HG03354 (cell line): ENCODE results near the gene SLC27A6.
"Not testable (repeated sequence)": the region's sequence is repeated elsewhere in the genome, so short reads cannot be mapped to it uniquely, and the experiment has no call there.

Experiments
- ATAC-seq: cut with Tn5 transposase; IDR thresholded peaks from one replicate; pipeline ENCODE4 v1.9.1; 2021; ENCODE audit warnings: mild to moderate bottlenecking; ENCODE audit not compliant: unreplicated experiment, poor library complexity, severe bottlenecking

SLC27A6 gene

DNA sequence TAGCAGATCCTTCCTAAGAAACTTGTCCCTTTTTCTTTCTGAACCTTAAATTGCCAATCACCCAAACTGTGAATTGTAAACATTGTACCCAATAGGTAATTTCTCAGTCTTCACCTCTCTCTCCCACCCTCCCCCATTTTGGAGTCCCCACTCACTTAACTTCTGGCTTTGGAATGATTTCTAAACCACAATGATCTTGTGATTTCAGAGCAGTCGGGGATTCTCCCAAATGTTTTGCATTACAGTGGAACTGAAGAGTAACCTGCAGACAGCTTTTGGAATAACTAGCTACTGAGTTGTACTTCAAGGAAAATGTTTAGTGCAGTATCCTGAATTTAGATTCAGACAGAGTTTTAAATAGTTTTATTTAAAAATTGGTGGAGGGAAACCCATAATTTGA is 19.2 kb downstream of the SLC27A6 start:
- ATAC-seq: no peak

DNA sequence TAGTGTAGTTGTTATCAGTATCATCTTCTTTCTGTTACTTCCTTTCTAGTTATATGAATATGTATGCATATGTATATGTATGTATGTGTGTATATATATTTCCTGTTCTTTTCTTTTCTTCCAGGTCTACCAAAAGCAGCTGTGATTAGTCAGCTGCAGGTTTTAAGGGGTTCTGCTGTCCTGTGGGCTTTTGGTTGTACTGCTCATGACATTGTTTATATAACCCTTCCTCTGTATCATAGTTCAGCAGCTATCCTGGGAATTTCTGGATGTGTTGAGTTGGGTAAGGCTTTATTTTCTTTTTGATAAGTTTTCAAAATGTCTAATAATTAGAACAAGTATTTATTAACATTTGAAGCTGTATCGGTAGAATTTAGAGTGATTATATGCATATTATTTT is 23.2 kb downstream of the SLC27A6 start:
- ATAC-seq: no peak

DNA sequence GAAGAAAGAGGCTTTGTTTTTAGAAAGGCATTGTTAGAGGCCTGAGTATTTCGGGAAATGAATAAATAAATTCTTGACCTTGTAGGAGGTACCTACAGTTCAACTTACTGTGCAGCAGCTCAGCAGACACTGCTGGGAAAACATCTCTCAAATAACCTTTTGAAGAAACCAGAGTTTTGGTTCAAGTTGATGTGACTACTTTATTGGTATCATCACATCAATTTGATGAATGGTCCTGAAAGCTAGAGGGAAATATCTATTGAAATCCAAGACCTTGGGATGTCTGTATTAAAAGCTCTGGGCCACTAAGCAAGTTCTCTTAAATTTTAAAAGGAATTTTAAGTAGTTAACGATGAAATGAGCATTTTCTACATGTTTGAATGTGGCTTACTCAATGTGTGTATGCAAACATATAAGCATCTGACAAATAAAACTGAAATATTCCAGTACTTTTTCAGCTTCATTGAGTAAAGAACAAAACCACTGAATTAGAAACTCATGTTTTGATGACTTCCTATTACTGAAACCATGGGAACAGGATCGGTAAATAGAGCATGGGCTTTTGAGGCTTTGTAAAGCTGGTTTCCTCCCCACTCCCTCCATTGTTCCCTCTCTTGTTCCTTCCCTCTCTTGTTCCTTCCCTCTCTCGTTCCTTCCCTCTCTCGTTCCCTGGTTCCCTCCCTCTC is 36.7 kb downstream of the SLC27A6 start:
- ATAC-seq: no peak

DNA sequence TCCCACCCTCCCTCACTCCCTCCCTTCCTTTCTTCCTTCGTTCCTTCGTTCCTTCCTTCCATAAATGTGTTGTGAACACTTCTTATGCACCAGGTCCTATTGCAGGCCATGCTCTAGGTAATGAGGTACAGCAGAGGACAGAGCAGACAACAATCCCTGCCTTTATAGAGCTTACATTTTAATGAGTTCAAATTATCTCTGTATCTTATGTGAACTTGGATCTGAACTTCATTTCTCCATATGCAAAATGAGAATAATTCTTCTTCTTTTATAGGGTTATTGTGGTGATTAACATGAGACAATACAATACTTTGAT is 37.2 kb downstream of the SLC27A6 start:
- no peak for ATAC-seq

DNA sequence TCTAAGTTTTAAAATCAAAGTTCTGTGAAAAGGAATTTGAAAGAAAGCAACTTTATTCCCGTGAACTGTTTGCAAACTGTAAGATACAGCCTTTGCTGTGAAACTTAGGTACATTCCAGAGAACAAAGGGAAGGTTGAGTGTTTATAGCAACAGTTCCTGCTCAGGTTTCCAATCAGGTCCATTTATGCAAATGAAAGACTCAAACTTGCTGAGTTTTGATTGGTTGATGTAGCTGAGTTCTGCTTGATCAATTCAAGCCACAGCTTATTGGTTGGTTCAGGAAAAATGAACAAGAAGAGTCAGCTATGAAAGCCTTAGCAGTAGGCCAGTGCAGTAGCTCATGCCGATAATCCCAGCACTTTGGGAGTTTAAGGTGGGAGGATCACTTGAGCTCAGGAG is 37.9 kb downstream of the SLC27A6 start:
- no peak for ATAC-seq

DNA sequence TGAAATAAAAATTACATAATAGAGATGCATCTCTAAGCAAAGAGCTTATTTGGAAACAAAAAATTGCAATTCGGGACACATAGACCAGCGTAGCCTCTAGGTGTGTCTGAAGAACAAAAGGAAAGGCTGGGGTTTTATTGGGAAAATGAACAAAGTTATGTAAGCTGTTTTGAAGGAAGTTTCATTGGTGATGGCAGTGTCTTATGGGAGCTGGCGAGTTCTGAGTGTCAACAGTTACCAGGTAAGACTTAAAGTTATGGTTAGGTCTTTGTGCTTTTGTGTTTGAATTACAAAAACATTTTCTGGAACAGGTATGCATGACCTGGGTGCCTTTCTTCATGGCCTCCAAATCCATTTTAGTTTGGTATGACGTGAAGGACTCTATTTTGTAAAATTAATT is 48.9 kb downstream of the SLC27A6 start:
- no peak for ATAC-seq

DNA sequence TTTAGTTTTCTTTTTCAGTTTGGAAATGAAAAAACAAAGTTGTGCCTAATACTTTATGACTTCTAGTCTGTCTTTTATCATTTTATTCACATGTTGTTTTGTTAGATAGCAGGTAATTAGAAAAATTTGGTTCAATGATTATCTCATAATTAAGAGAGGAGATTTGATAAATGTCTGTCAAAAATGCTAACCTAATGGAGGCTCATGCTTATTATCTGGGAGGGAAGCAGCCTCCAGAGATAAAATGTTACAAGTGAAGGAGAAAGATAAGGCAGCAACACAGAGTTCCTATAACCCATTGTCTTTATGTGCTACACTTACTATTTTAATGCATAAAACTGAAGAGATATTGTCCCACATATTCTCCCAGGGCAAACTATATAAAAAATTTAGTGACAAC is 53.5 kb downstream of the SLC27A6 start:
- ATAC-seq: no peak

DNA sequence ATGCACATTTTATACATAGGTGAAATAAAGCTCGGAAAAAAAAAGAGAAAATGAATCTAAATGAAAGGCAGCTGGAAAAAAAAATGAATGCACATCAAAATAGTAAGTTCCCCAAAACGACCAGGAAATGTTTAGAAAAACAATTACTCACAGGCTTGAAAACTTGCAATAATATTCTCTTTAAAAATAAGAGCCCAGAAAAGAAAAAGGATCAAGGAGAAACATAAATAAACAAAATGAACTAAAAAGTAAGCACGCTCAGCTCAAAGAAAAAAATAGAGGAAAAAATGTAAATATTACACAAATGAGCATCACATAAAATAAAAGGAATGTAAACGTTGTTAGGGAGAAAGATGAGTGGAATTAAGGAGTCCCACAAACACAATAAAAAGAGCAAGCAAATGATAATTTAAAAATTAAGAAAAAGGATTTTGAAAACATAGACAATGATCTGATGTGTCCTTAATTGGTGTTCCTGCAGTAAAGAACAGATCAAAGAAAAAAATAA is 54.2 kb downstream of the SLC27A6 start:
- no peak for ATAC-seq

DNA sequence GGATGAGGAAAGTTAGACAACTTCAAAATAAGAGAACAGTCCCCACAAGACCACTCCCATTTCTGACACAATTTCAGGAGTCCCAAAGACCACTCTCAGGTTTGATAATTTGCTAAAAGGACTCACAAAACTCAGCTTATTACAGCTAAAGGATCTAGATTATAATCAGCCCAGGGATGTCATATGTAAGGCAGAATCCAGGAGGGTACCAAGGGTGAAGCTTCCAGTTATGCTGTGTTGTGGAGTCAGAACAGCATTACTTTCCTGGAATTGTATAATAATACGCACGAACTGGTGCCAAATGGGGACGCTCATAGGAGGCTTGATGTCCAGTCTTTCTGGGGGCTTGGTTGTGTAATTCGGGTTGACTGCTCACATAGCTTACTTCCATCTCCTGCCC is 55.4 kb downstream of the SLC27A6 start:
- no peak for ATAC-seq

DNA sequence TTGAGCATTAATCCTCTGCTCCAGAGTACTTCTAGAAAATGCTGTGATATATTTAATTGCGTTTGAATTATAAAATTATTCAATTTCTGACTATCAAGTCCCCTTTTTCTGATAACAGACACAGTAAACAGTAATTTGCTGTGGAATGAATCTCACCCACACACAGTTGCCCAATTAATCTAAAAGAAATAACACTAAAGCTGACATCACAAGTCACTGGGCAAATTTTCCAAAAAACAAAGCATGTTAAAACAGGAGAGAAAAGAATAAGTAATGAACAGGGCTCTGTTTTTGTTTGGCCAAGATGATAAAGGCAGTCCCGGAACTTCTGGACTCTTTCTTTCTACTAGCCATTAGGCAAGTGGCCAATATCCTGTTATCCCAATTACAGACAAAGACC is 56.5 kb downstream of the SLC27A6 start:
- ATAC-seq: no peak

DNA sequence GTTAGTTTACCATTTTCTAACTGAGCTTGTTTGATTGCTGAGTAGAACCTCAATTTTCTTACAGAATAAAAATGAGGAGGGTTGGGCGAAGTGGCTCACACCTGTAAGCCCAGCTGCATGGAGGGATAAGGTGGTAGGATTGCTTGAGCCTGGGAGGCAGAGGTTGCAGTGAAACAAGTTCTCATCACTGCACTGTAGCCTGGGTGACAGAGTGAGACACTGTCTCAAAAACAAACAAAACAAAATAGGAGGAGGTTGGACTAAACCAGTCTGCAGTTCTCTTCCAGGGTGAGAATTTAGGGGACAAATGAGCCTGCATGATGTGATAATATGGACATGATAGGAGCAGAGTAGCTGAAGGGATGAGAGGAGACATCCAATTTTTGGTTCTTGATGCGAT is 57.3 kb downstream of the SLC27A6 start:
- no peak for ATAC-seq

DNA sequence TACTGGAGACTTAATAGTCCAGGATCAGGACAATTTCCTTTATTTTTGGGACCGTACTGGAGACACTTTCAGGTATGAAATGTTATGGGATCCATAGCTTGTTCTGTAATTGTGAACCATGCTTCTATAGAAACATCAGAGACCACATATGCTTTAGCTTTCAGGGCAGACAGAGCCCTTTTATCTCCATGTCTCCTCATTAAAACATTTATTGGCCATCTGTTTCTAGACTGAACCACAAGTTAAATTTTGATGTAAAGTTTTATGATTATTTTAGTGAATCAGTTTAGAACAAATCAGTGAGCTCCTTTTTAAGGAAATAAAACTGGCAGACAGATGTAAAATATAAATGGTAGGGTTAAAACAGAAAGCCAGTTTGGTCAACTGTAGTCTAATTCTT is 62.0 kb downstream of the SLC27A6 start:
- no peak for ATAC-seq

DNA sequence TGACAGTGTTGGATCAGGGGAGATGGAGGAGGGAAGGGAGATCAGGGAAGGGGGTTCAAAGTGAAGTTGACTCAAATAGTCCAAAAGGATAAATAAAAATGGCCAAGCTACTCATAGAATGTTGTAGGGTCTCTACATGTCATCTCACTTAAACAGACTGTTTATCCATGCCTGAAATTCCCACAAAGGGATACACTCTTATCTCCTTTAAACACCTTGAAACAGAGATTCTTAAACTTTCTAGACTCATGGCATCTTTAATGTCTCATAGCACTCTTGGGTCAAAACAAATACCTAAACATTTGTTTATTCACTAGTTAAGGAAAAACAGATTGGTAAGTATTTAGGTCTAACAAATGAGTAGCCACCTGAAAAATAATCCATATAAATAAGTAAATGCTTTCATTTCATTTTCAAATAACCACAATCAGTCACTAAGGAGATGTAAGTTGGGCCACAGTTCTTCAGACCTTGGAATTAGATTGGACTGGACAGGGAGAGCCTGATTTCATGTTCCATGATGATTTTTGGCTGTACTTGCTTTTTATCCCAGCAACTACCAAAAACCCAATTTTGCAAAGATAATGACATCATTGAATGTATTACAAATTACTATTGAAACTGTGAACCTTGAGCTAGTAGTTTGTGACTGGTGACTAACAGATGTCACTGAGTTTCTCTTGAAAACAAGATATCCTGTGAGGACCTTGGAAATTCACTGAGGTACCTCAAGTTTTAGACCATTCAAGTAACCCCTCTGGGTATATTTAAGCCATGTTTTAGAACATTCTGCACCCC is 66.8 kb downstream of the SLC27A6 start:
- ATAC-seq: no peak

DNA sequence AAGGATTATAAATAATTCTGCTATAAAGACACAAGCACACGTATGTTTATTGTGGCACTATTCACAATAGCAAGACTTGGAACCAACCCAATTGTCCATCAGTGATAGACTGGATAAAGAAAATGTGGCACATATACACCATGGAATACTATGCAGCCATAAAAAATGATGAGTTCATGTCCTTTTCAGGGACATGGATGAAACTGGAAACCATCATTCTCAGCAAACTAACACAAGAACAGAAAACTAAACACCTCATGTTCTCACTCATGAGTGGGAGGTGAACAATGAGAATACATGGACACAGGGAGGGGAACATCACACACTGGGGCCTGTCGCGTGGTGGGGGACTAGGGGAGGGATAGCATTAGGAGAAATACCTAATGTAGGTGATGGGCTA is 71.0 kb downstream of the SLC27A6 start:
- ATAC-seq: not testable (repeated sequence)

DNA sequence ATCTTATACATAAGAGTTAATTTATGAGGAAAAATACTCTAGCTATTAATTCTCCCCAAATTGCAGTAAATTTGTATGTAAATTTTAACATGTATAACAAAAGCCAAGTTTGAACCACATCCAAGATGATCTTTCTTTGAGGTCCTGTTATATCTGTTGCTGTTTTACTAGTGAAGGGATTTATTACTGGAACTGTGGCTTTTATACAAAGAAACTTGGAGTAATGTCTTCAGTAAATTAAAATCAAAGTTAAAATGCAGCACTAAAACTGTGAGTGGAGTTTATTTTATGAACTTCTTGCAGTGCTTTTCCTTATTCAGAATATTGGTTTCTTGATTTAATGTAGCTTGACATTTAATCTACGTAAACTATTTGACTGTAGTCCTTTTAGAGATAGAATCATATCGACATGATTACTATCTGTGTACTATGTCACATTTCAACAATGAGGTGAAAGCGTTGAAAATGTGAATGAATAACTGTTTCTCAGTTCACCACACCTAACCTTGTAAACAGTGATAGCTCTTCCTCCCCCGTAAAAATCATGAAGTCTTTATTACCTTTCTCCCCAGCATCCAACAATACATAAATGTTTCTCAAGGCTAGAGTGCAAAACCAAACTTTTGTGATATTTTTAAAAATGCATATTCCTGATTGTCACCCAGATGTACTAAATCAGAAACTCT is 76.1 kb downstream of the SLC27A6 start:
- ATAC-seq: no peak

DNA sequence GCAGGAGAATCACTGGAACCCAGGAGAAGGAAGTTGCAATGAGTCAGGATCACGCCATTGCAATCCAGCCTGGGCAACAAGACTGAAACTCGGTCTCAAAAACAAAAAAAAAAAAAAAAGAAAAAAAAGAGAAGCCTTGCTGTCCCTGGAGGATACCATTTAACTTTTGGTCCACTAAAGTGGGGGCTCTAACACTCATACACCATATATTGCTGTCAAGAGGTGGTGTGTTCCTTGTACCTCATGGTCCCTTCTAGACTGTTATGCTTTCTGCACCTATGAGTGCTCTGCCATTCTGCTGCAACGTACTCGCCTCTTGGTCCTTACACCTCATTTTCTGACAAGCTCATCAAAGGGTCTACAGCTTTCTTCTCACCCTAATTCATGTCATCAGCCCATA is 77.0 kb downstream of the SLC27A6 start:
- no peak for ATAC-seq

DNA sequence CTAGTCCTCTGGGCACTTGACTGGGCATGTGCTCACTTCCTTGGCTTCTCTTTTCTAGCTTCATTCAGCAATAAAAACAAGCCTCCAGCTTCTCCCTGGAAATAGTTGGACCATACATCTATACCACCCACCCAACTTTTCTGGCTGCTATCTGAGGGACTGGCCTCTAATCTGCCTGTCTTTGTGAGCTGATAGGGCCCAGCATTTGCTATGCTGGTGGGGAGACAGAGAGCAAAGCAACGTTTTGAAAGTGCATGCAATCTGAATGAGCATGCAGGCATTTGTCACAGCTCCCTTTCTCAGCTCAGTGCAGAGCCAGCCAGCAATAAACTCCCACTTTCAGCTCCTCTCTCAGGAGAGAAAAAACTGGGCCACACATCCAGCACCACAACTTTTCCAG is 78.6 kb downstream of the SLC27A6 start:
- ATAC-seq: no peak

DNA sequence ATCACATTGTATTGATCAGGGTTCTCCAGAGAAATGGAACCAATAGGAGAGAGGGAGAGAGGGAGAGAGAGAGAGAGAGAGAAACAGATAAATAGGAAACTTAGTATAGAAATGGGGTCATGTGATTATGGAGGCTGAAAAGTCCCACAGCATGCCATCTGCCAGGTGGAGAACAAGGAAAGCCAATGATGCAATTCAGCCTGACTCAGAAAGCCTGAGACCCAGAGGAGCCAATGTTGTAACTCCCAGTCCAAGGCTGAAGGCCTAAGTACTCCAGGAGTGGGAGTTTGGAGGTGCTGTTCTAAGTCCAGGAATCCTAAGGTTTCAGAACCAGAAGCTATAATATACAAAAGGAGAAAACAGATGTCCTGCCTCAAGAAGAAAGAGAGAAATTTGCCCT is 80.9 kb downstream of the SLC27A6 start:
- no peak for ATAC-seq

DNA sequence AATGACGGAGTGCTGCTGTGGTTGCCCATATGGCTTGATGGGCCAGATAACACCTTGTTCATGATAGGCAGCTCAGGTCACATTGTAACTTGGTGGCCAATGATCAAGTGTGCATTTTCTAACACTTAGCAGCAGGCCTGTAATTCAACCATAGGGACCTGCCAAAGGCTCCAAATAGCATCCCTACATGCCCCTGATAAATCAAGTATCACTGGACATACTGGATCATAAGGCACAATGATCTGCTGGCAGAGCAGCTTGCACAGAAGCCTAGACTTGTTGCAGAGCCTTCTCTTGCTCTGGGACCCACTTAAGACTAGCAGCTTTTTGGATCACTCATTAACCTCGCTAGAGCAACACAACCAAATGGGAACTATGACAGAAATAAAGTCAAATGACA is 83.2 kb downstream of the SLC27A6 start:
- no peak for ATAC-seq

DNA sequence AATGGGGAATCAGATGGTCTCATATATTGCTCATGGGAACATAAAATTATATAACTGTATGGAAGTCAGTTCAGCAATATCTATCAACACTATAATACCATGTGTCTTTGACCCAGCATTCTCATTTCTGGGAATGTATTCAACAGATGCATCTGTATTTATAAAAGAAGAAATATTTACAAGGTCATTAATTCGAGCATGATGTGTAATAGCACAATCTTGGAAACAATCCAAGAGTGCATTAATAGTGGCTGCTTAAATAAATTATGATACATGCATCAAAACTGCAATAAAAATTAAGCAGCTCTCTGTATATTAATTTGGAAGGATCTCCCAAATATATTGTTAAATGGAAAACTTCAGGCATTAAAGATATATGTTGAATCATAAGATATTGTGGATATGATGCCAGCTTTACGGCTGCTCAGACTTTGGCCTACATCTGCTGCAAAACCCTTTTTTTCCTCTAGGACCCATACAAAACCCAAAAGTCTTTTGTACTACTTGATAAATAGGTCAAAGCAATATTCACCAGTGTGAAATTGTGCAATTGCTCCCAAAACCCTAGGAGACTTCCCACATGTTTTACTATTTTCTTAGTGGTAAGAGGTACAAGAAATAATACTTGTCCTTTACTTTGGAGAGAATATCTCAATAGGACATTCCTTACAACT is 84.0 kb downstream of the SLC27A6 start:
- ATAC-seq: no peak
